HG03060 (cell line): Measurements from ENCODE around the gene RNASE9.
"Not testable (repeated sequence)": the region's sequence is repeated elsewhere in the genome, so short reads cannot be mapped to it uniquely, and the experiment has no call there.

Experiments
- ATAC-seq: cut with Tn5 transposase; IDR thresholded peaks from one replicate; pipeline ENCODE4 v1.9.1; 2021; ENCODE audit warnings: low read depth, moderate number of reproducible peaks; ENCODE audit not compliant: unreplicated experiment

Gene RNASE9

GRCh38 chr14:20578784-20579502, 18.1 kb upstream of the RNASE9 start:
- no peak for ATAC-seq

DNA sequence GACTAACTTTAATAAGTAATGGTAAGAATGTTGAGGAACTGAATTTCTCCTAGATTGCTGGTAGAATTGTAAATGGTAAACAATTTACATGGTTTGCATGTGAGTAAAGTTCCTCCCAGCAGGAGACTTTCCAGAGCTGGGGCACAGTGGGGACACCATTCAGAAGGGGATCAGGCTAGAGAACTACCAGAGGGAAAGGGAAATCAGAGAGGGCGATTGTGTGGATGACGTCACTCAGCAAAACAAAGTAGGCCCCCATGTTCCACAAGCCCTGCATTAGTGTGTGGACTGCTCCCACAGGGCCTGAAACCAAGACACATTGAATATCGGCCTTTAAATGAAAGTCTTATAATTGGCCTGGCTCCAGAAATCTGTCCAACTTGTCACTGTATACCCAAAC, 17.5 kb upstream of the RNASE9 start:
- no peak for ATAC-seq

- not testable (repeated sequence) for ATAC-seq
Observed at GRCh38 chr14:20572382-20572990, 11.6 kb upstream of the RNASE9 start.

GRCh38 chr14:20570720-20571119, 9.9 kb upstream of the RNASE9 start:
- ATAC-seq: not testable (repeated sequence)

- not testable (repeated sequence) for ATAC-seq
Observed at GRCh38 chr14:20569865-20570264, 9.0 kb upstream of the RNASE9 start.

GRCh38 chr14:20569066-20569465, 8.2 kb upstream of the RNASE9 start:
- no peak for ATAC-seq

- ATAC-seq: no peak
Observed at GRCh38 chr14:20568393-20568792, 7.5 kb upstream of the RNASE9 start.

- not testable (repeated sequence) for ATAC-seq
Observed at GRCh38 chr14:20567199-20567598, 6.4 kb upstream of the RNASE9 start.

GRCh38 chr14:20564501-20564997, 3.7 kb upstream of the RNASE9 start:
- ATAC-seq: no peak

GRCh38 chr14:20563971-20564370, 3.1 kb upstream of the RNASE9 start:
- no peak for ATAC-seq

GRCh38 chr14:20559461-20559904, 1.4 kb downstream of the RNASE9 start:
- ATAC-seq: no peak

DNA sequence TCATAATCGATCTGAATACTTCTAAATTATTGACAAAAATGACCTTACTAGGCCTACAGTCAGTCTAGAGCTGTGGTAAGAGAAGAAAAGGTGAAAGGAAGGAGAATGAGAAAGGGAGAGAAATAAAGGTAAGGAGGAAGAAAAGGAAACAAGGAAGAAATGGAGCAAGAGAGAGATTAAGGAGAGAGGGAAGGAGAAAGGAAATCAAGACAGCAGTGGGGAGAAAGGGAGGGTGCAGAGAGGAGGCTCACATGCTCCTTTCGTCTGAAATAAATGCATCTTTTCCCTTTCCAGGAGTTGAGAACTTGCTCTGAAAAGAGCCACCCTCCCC, 3.7 kb downstream of the RNASE9 start:
- no peak for ATAC-seq

DNA sequence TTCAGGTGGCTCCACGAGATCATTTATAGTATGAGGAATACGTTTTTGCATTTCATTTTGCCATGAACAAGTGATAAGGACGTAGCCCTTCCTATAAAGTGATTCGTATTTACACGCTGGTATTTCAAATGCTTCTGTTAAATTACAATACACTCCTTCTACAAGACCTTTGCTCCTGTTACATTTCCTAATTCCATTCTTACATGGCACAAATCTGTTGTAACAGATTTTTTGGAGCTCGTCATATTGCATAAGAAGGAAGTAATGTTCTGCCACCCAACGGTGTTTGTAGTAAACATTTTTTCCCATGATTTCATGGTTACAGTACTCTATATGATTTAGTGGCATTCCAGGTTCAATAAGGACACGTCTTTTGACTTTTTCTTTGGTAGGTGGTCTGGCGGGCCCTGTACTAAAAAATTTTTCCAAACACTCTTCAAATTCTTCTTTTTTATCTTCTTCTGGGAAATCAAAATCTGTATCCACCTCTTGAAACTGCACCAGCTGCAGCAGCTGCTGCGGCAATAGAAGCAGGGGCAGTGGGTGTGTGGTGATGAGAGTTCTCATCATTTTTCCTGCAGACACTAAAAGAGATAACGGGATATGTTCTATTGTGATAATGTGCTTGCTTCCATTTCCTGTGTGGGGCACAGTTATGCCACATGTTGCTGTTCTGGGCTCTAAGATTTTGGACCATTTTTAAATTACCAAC, 4.2 kb downstream of the RNASE9 start:
- no peak for ATAC-seq

GRCh38 chr14:20555845-20556244, 5.0 kb downstream of the RNASE9 start:
- no peak for ATAC-seq

- ATAC-seq: no peak
Observed at GRCh38 chr14:20553024-20553423, 7.8 kb downstream of the RNASE9 start.

DNA sequence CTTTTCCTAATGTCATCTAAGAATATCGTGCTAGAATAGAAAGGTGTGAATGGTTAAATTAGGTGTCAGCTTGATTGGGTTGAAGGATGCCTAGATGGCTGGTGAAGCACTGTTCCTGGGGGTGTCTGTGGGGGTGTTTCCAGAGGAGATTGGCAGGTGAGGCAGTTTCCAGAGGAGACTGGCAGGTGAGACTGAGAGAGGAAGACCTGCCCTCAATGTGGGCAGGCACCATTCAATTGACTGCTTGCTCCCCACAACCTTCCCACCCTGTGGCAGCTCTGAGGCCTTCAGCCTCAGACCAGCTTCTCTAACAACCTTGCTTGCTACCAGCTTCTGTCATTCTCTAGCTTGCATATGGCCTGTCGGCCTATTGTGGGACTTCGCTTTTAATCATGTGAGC, 9.2 kb downstream of the RNASE9 start:
- ATAC-seq: no peak

DNA sequence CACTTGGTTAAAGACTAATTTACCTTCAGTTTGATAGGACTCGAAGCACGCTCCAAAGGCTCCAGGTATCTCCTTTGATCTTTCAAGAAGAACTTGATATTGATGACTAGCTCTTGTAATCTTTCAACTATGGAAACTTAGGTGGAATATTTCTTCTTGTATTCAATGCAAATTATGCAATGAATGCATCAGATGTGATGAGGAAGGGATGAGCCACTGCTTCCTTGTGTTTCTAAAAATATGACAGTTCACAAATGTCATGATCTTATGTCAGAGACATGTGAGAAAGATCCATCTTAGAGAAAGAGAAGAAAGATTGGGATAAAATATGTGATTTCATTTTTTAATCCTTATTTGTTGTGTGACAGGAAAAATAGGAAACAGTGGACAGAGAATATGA, 9.9 kb downstream of the RNASE9 start:
- ATAC-seq: no peak

- ATAC-seq: no peak
Observed at GRCh38 chr14:20548414-20549158, 12.3 kb downstream of the RNASE9 start.

DNA sequence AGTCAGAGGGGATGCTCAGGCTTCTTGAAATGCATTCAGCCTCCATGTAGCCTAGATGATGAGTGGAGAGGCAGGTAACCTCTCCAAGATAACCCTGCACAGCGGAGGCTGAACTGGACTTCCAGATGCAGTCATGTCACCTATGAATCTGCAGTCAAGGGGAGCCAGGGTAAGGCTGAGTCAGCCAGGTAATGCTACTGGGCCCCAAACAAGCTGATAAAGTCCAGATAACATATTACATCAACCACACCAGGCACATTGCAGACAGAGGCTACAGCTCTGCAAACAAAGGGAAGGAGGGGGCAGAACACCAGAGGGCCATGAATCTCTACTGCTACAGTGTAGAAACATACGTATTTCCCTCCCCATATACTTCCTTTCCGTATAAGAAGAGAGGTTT, 14.0 kb downstream of the RNASE9 start:
- ATAC-seq: no peak

- no peak for ATAC-seq
Observed at GRCh38 chr14:20539906-20540305, 20.9 kb downstream of the RNASE9 start.
